ENCODE measurements around the gene CPZ. TPM values are rescaled to one million over a fixed set of nuclear protein-coding genes. Genes with fewer than 3 reads are reported as not detected.

Gene CPZ
- total RNA-seq, 6 experiments from 2014 or later = 1.9 to 3.5 (median 2.5) TPM

DNA sequence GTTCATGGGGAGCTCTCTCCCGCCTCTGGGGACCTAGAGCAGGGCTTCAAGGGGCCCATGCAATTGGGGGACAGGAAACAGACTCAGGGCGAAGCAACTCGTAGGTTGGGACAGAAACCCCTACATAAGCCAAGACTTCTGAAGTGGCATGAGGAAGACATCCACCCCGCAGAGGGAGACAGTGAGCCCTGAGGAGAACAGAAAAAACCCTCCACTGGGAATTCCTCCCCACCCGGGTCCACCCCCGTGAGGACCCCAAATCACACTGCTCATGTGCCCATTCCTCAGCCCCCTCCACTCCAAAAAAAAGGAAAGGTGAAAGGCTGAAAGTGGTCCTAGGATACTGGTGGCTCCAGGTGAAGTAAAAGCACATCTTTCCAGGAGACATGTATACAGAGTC lies 74.0 kb downstream of the CPZ start:
- Mint-ChIP-seq H3K27ac (no peak overlapping the region), H3K27me3 (ENCODE audit: insufficient read depth) (peaks cover 4% of the 10 kb centered on the region), H3K4me3 (no peak overlapping the region), H3K9me3 (no peaks in the 10 kb centered on the region), H3K4me1 (ENCODE audit: low read depth) (peaks cover 10% of the 10 kb centered on the region), H3K36me3 (ENCODE audit: low read depth) (no peaks in the 10 kb centered on the region)
- DNase-seq = no peak
- TF ChIP-seq, protein P1, sequence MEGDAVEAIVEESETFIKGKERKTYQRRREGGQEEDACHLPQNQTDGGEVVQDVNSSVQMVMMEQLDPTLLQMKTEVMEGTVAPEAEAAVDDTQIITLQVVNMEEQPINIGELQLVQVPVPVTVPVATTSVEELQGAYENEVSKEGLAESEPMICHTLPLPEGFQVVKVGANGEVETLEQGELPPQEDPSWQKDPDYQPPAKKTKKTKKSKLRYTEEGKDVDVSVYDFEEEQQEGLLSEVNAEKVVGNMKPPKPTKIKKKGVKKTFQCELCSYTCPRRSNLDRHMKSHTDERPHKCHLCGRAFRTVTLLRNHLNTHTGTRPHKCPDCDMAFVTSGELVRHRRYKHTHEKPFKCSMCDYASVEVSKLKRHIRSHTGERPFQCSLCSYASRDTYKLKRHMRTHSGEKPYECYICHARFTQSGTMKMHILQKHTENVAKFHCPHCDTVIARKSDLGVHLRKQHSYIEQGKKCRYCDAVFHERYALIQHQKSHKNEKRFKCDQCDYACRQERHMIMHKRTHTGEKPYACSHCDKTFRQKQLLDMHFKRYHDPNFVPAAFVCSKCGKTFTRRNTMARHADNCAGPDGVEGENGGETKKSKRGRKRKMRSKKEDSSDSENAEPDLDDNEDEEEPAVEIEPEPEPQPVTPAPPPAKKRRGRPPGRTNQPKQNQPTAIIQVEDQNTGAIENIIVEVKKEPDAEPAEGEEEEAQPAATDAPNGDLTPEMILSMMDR (IDR thresholded peaks at IDR 0.05) = no peak

Other genes with a start within 250 kb of the CPZ start
- 10 to 100 TPM; 18.6 to 23.2 (median 19.9) TPM for gene ACOX3, start 152.0 kb upstream of the CPZ start, total RNA-seq (2021; fragmentation: NEBNext Ultra II Directional; extraction: Animal tissue kit (Norgen Biotek cat#: 25700))
- 10 to 100 TPM in 3 of 6 experiments, 1 to 10 TPM in 3; 8.8 to 10.7 (median 10.0) TPM for gene TRMT44, start 152.0 kb upstream of the CPZ start, total RNA-seq (2021; fragmentation: NEBNext Ultra II Directional; extraction: Animal tissue kit (Norgen Biotek cat#: 25700))
- under 1 TPM in 4 of 6 experiments, not detected in 2; 0.05 to 0.14 (median 0.09) TPM for gene GPR78, start 12.4 kb upstream of the CPZ start, total RNA-seq (2021; fragmentation: NEBNext Ultra II Directional; extraction: Animal tissue kit (Norgen Biotek cat#: 25700))